K562 (cell line): ENCODE data around the gene ANKLE2. TPM values are rescaled to one million over a fixed set of nuclear protein-coding genes. Genes with fewer than 3 reads are reported as not detected.

ENCODE experiments used
- ATAC-seq: fragments of 200-7000 bp; cut with Tn5 transposase; 3 replicates; pipeline ENCODE4 v1.9.1; 2020; ENCODE audit warnings: moderate library complexity
- BruUV-seq: library from RNA; stranded (reverse); fragments of 400-500 nt; replicated peaks from 2 replicates; lab custom pipeline; 2021; lab: Mats Ljungman, UMichigan
- CTCF ChIA-PET: fragments of 300-600 bp; formaldehyde crosslinking; extraction: SDS; loops from one replicate; lab custom pipeline; 2021; ENCODE audit warnings: low intra/inter-chr PET ratio; lab: Yijun Ruan, JAX
- POLR2A ChIA-PET: fragments of 300-600, 350-650 bp; sonication (Branson Sonifier 250); formaldehyde crosslinking; extraction: SDS; loops from one replicate; lab custom pipeline; 2021; ENCODE audit warnings: antibody characterized with exemption, inconsistent platforms; lab: Yijun Ruan, JAX
- DNase-seq, 4 experiments: peaks; one replicate each; pipeline versions ENCODE4 v3.0.0 to v3.0.0-alpha.2; 2011 to 2018; ENCODE audit warnings: low spot score in 3 of 4, mixed read lengths in 3 of 4; ENCODE audit errors: extremely low read depth in 1 of 4
- FAIRE-seq: peaks from 2 replicates; lab custom pipeline; 2011; peaks lifted over from hg19 to GRCh38; lab: Jason Lieb, UNC
- H2AFZ ChIP-seq: 2 replicates; pipeline ENCODE4 v1.6.0; 2011; ENCODE audit warnings: low read depth, low read length, control low read depth, inconsistent platforms
- H3K27ac ChIP-seq: fragments of 200-600 bp; 3 replicates; pipeline ENCODE4 v1.8.0; 2011; ENCODE audit warnings: low read depth, mild to moderate bottlenecking, control low read depth, inconsistent platforms, low read length, moderate library complexity, mixed read lengths; ENCODE audit errors: extremely low read depth
- H3K27me3 ChIP-seq, 2 experiments: fragments of 300-600 bp in 1 of 2; 2 replicates in 1 of 2; 3 replicates in 1 of 2; pipeline versions ENCODE4 v1.6.0 to v1.8.0; 2011; ENCODE audit warnings: inconsistent platforms in 2 of 2, low read length in 2 of 2, mild to moderate bottlenecking in 1 of 2, mixed read lengths in 1 of 2, moderate library complexity in 1 of 2; ENCODE audit not compliant: control insufficient read depth in 2 of 2, insufficient read depth in 2 of 2
- H3K36me3 ChIP-seq: fragments of 300-600 bp; 3 replicates; pipeline ENCODE4 v1.8.0; 2011; ENCODE audit warnings: mild to moderate bottlenecking, low read length, inconsistent platforms; ENCODE audit not compliant: control insufficient read depth, insufficient read depth
- H3K4me1 ChIP-seq, 2 experiments: fragments of 200-600 bp in 1 of 2; replicated peaks in 1 of 2; 2 replicates in 1 of 2; 3 replicates in 1 of 2; pipeline versions ENCODE4 v1.5.1 to v1.8.0; 2011; ENCODE audit warnings: inconsistent platforms in 2 of 2, low read length in 2 of 2, mild to moderate bottlenecking in 1 of 2, mixed read lengths in 1 of 2, moderate library complexity in 1 of 2; ENCODE audit not compliant: control insufficient read depth in 2 of 2, insufficient read depth in 2 of 2
- H3K4me2 ChIP-seq: 2 replicates; pipeline ENCODE4 v1.6.1; 2011; ENCODE audit warnings: low read length, control low read depth, inconsistent platforms, mixed read lengths; ENCODE audit not compliant: insufficient read depth
- H3K4me3 ChIP-seq: fragments of 200-600 bp; sonication (generic), shearing (Covaris generic); 2 replicates; pipeline ENCODE4 v1.5.1; 2016; ENCODE audit warnings: control low read depth, inconsistent platforms
- H3K79me2 ChIP-seq: fragments of 200-600 bp; 3 replicates; pipeline ENCODE4 v1.8.0; 2011; ENCODE audit warnings: low read length, inconsistent platforms; ENCODE audit not compliant: control insufficient read depth, insufficient read depth
- H3K9ac ChIP-seq, 2 experiments: 2 replicates each; pipeline versions ENCODE4 v1.6.0 to v1.6.1; 2011; ENCODE audit warnings: low read depth in 2 of 2, low read length in 2 of 2, control low read depth in 1 of 2, inconsistent platforms in 1 of 2, mild to moderate bottlenecking in 1 of 2, mixed read lengths in 1 of 2; ENCODE audit not compliant: insufficient read depth in 1 of 2
- H3K9me1 ChIP-seq: one replicate; pipeline ENCODE4 v1.6.0; 2011; ENCODE audit warnings: inconsistent platforms, mild to moderate bottlenecking, low read length, moderate library complexity; ENCODE audit not compliant: control insufficient read depth, insufficient read depth
- H3K9me3 ChIP-seq: replicated peaks from 2 replicates; pipeline ENCODE4 v1.5.1; 2011; ENCODE audit warnings: low read depth, low read length, inconsistent platforms; ENCODE audit not compliant: control insufficient read depth, insufficient read depth
- H4K20me1 ChIP-seq: replicated peaks from 2 replicates; pipeline ENCODE4 v1.6.1; 2011; ENCODE audit warnings: low read length, inconsistent platforms, mixed read lengths; ENCODE audit not compliant: control insufficient read depth, insufficient read depth
- ADNP ChIP-seq: fragments of 200-800 bp; sonication (Bioruptor generic); IDR thresholded peaks from 2 replicates; pipeline ENCODE4 v1.6.1; 2016; ENCODE audit warnings: missing genetic modification characterization, missing compliant biosample characterization
- BRCA1 ChIP-seq, 2 experiments: fragments of 450-650 bp in 1 of 2; sonication (generic) in 1 of 2; formaldehyde crosslinking in 1 of 2; IDR thresholded peaks; 2 replicates each; pipeline versions ENCODE4 v1.5.0 to v1.6.1; 2017 to 2020; ENCODE audit warnings: mild to moderate bottlenecking in 1 of 2, missing genetic modification reagents in 1 of 2
- HIVEP1 ChIP-seq: fragments of 250-450 bp; sonication (Bioruptor Pico); IDR thresholded peaks from 2 replicates; pipeline ENCODE4 v1.4.0; 2020; ENCODE audit warnings: mild to moderate bottlenecking
- HSF4 ChIP-seq: fragments of 250-450 bp; sonication (Bioruptor Pico); IDR thresholded peaks from 2 replicates; pipeline ENCODE4 v2.1.2; 2022; ENCODE audit warnings: mild to moderate bottlenecking, moderate library complexity, borderline replicate concordance
- MAFG ChIP-seq: fragments of 450-650 bp; conservative IDR thresholded peaks from 2 replicates; pipeline ENCODE4 v1.6.1; 2016; ENCODE audit warnings: missing genetic modification characterization, missing compliant biosample characterization
- MAFK ChIP-seq: IDR thresholded peaks from 2 replicates; pipeline ENCODE4 v1.6.1; 2011; ENCODE audit warnings: low read length, improper control_type of control experiment
- MTA1 ChIP-seq: fragments of 450-650 bp; IDR thresholded peaks from 2 replicates; pipeline ENCODE4 v1.6.1; 2017; ENCODE audit warnings: borderline replicate concordance
- THRB ChIP-seq: fragments of 450-650 bp; formaldehyde crosslinking; conservative IDR thresholded peaks from 2 replicates; pipeline ENCODE4 v1.4.0; 2022; ENCODE audit warnings: mild to moderate bottlenecking, missing genetic modification characterization
- ZNF518B ChIP-seq: fragments of 250-450 bp; sonication (Bioruptor Pico); IDR thresholded peaks from 2 replicates; pipeline ENCODE4 v1.5.0; 2021; ENCODE audit warnings: mild to moderate bottlenecking, moderate library complexity
- WGBS: fragments of 100-300 bp; shearing (Covaris generic); methylation state at CpG from one replicate; pipeline ENCODE4 v1.1.6; 2016; ENCODE audit warnings: low coverage, mixed read lengths; ENCODE audit not compliant: insufficient coverage; ENCODE audit errors: missing lambda C conversion rate; 5-methylcytosine and 5-hydroxymethylcytosine counted together
- in situ Hi-C: fragments of 300-500 bp; cut with MboI; formaldehyde crosslinking; loops from 4 replicates; pipeline ENCODE4 v1.15.0; 2018; ENCODE audit warnings: inconsistent platforms, mixed read lengths
- intact Hi-C: fragments of 100-400 bp; cut with micrococcal nuclease; formaldehyde crosslinking; loops from 2 replicates; pipeline ENCODE4 v1.14.2; 2022
- polyA plus RNA-seq, 8 experiments: library from polyadenylated mRNA; depleted of rRNA in 4 of 8; stranded (reverse) in 5 of 8; unstranded in 3 of 8; fragments of >200 nt; fragmentation: Nextera tagmentation in 2 of 8; fragmentation: Illumina TruSeq in 1 of 8; extraction: Ambion mirVana in 2 of 8; extraction: Trizol in 1 of 8; gene quantifications; 2 replicates each; pipeline versions ENCODE4 v1.2.1 to v1.2.3, GENCODE V29; 2011 to 2014; ENCODE audit warnings: inconsistent platforms in 1 of 8, missing spikeins in 1 of 8
- total RNA-seq, 7 experiments: library from RNA; depleted of rRNA in 6 of 7; stranded (reverse); fragments of >200 nt in 6 of 7; fragmentation: Illumina TruSeq in 2 of 7; extraction: Trizol in 2 of 7; gene quantifications; 2 replicates each; pipeline versions ENCODE4 v1.2.1 to v1.2.3, GENCODE V29; 2011 to 2021; ENCODE audit warnings: low replicate concordance in 1 of 7
- TF ChIP-seq, protein P1 (sequence below): fragments of 450-650 bp; IDR thresholded peaks from 2 replicates; pipeline ENCODE4 v1.6.1; 2016; ENCODE audit warnings: antibody characterized with exemption
- TF ChIP-seq, protein P2 (sequence below): IDR thresholded peaks from 2 replicates; pipeline ENCODE4 v1.6.1; 2011; ENCODE audit warnings: borderline replicate concordance, low read depth, mild to moderate bottlenecking, moderate library complexity, low read length; ENCODE audit not compliant: insufficient read depth, poor library complexity, severe bottlenecking

The ANKLE2 gene
- total and polyA plus RNA-seq, 9 of the 15 experiments (the other 6 are each of a cell fraction or from before 2014, with no cell fraction given), result 3.2 to 57.7 (median 45.6) TPM

DNA sequence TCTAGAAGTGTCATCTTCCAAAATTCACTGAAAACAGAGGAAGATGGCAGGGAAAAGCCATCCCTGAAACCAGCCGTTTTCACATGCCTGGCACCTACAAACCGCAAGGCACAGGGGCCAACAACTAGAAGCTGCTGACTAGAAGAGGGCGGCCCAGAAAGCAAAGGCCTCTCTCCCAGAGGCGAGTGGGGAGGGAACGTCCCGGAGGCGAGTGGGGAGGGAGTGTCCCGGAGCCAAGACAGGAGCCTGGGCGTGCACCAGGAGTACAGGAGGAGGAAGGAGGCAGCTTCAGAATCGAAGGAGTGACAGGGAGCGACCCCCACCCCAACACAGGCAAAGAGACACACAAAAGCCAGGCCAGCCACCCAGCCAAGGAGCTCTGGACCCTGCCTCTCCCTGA, 21.0 kb downstream of the ANKLE2 start:
- H2AFZ ChIP-seq, result no peak overlapping the region
- DNase-seq (no peak), ATAC-seq (no peak), FAIRE-seq (no peak)
- intact Hi-C loops (no loop called here), in situ Hi-C loops (no loop called here)
- H3K4me1 ChIP-seq, result no peaks in the 10 kb centered on the region
- ChIA-PET CTCF (no interaction called here), POLR2A (interaction anchor here (0.6 to 2.0 kb wide), 4 partner anchors 10 to 22 kb away, joined by 3 to 7 read pairs (median 4); no protein-coding TSS in a partner anchor)
- H3K9ac ChIP-seq, result no peak overlapping the region
- no peaks in the 10 kb centered on the region for H4K20me1 ChIP-seq
- H3K27ac ChIP-seq, result no peak overlapping the region
- H3K4me2 ChIP-seq, result no peak overlapping the region
- H3K27me3 ChIP-seq, result no peaks in the 10 kb centered on the region
- no peaks in the 10 kb centered on the region for H3K9me1 ChIP-seq
- peaks cover 89% of the 10 kb centered on the region for H3K36me3 ChIP-seq
- 93% methylated on average over 6 of the region's 11 CpGs for WGBS
- H3K4me3 ChIP-seq, result no peak overlapping the region
- TF ChIP-seq MTA1 (no peak), THRB (CRISPR knock-in tag) (no peak), ADNP (tag) (no peak), HSF4 (no peak), BRCA1 (IDR thresholded peaks at IDR 0.05) (no peak), BRCA1 (CRISPR knock-in tag; IDR thresholded peaks at IDR 0.05) (no peak), MAFK (no peak), ZNF518B (CRISPR knock-in tag) (no peak), MAFG (tag) (no peak), HIVEP1 (CRISPR knock-in tag) (no peak)
- TF ChIP-seq, protein P1, sequence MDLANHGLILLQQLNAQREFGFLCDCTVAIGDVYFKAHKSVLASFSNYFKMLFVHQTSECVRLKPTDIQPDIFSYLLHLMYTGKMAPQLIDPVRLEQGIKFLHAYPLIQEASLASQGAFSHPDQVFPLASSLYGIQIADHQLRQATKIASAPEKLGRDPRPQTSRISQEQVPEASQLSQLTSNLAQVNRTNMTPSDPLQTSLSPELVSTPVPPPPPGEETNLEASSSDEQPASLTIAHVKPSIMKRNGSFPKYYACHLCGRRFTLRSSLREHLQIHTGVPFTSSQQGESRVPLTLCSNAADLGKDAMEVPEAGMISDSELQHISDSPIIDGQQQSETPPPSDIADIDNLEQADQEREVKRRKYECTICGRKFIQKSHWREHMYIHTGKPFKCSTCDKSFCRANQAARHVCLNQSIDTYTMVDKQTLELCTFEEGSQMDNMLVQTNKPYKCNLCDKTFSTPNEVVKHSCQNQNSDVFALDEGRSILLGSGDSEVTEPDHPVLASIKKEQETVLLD, result no peak
- TF ChIP-seq, protein P2, sequence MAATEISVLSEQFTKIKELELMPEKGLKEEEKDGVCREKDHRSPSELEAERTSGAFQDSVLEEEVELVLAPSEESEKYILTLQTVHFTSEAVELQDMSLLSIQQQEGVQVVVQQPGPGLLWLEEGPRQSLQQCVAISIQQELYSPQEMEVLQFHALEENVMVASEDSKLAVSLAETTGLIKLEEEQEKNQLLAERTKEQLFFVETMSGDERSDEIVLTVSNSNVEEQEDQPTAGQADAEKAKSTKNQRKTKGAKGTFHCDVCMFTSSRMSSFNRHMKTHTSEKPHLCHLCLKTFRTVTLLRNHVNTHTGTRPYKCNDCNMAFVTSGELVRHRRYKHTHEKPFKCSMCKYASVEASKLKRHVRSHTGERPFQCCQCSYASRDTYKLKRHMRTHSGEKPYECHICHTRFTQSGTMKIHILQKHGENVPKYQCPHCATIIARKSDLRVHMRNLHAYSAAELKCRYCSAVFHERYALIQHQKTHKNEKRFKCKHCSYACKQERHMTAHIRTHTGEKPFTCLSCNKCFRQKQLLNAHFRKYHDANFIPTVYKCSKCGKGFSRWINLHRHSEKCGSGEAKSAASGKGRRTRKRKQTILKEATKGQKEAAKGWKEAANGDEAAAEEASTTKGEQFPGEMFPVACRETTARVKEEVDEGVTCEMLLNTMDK, result no peak
- no peaks in the 10 kb centered on the region for H3K9me3 ChIP-seq
- H3K79me2 ChIP-seq, result peaks cover 14% of the 10 kb centered on the region; the same call in 2 of the 3 replicates
- no TSS peak for BruUV-seq
